Endothelial cell of umbilical vein (primary cell): Measurements from ENCODE around the gene SMG1. TPM values are rescaled to one million over a fixed set of nuclear protein-coding genes. Genes with fewer than 3 reads are reported as not detected.
A peak's percentile ranks its signal among the peaks of the same experiment; 100 is the strongest.
"Not testable (repeated sequence)": the region's sequence is repeated elsewhere in the genome, so short reads cannot be mapped to it uniquely, and the experiment has no call there.

Experiments
- BruUV-seq: library from RNA; stranded (reverse); fragments of 400-500 nt; replicated peaks from 2 replicates; lab custom pipeline; 2021; lab: Mats Ljungman, UMichigan
- CTCF ChIA-PET: fragments of 300-600, 350-600 bp; sonication (Branson Sonifier 250); formaldehyde crosslinking; loops from one replicate; lab custom pipeline; 2021; ENCODE audit warnings: antibody characterized with exemption, inconsistent platforms; lab: Charles Lee
- POLR2A ChIA-PET: fragments of 300-600, 350-600 bp; sonication (Branson Sonifier 250); formaldehyde crosslinking; loops from one replicate; lab custom pipeline; 2021; ENCODE audit warnings: antibody characterized with exemption, inconsistent platforms; lab: Charles Lee
- DNase-seq: peaks from one replicate; pipeline ENCODE4 v3.0.0-alpha.2; 2011; ENCODE audit warnings: low read depth, low spot score
- FAIRE-seq: peaks from 2 replicates; lab custom pipeline; 2011; peaks lifted over from hg19 to GRCh38; lab: Jason Lieb, UNC
- H2AFZ ChIP-seq: 2 replicates; pipeline ENCODE4 v1.6.0; 2012; ENCODE audit warnings: low read depth, low read length, control low read depth, inconsistent platforms
- H3K27ac ChIP-seq: 2 replicates; pipeline ENCODE4 v1.5.1; 2011; ENCODE audit warnings: low read depth, mild to moderate bottlenecking, control low read depth, low read length, moderate library complexity; ENCODE audit not compliant: insufficient read depth
- H3K27me3 ChIP-seq, 2 experiments: 2 replicates each; pipeline versions ENCODE4 v1.6.0 to v1.6.1; 2011; ENCODE audit warnings: low read length in 2 of 2, mixed read lengths in 1 of 2; ENCODE audit not compliant: control insufficient read depth in 2 of 2, insufficient read depth in 2 of 2
- H3K36me3 ChIP-seq, 2 experiments: 2 replicates in 1 of 2; 3 replicates in 1 of 2; pipeline ENCODE4 v1.5.1; 2011; ENCODE audit warnings: low read length in 2 of 2, mild to moderate bottlenecking in 1 of 2, moderate library complexity in 1 of 2; ENCODE audit not compliant: control insufficient read depth in 2 of 2, insufficient read depth in 2 of 2; ENCODE audit errors: extremely low read depth in 1 of 2
- H3K4me1 ChIP-seq: 3 replicates; pipeline ENCODE4 v1.5.1; 2011; ENCODE audit warnings: mild to moderate bottlenecking, low read length; ENCODE audit not compliant: control insufficient read depth, insufficient read depth; ENCODE audit errors: extremely low read depth
- H3K4me2 ChIP-seq: 2 replicates; pipeline ENCODE4 v1.6.1; 2011; ENCODE audit warnings: low read length, control low read depth, mixed read lengths; ENCODE audit not compliant: insufficient read depth
- H3K4me3 ChIP-seq, 3 experiments: fragments of 200-600 bp in 1 of 3; sonication (generic), shearing (Covaris generic) in 1 of 3; replicated peaks in 1 of 3; 2 replicates each; pipeline ENCODE4 v1.5.1; 2011 to 2016; ENCODE audit warnings: control low read depth in 3 of 3, low read length in 3 of 3, mild to moderate bottlenecking in 2 of 3, inconsistent platforms in 1 of 3, low read depth in 1 of 3, moderate library complexity in 1 of 3; ENCODE audit not compliant: insufficient read depth in 1 of 3
- H3K79me2 ChIP-seq: 2 replicates; pipeline ENCODE4 v1.6.0; 2012; ENCODE audit warnings: low read length, inconsistent platforms; ENCODE audit not compliant: control insufficient read depth, insufficient read depth
- H3K9ac ChIP-seq: replicated peaks from 2 replicates; pipeline ENCODE3; 2011; ENCODE audit warnings: low read length, control low read depth; ENCODE audit not compliant: insufficient read depth; ENCODE audit errors: extremely low read depth
- H3K9me1 ChIP-seq: replicated peaks from 3 replicates; pipeline ENCODE4 v1.6.0; 2011; ENCODE audit warnings: mild to moderate bottlenecking, low read length; ENCODE audit not compliant: control insufficient read depth, insufficient read depth; ENCODE audit errors: extremely low read depth
- H3K9me3 ChIP-seq: replicated peaks from 2 replicates; pipeline ENCODE4 v1.5.1; 2012; ENCODE audit warnings: low read length, inconsistent platforms; ENCODE audit not compliant: control insufficient read depth, insufficient read depth
- H4K20me1 ChIP-seq: replicated peaks from 2 replicates; pipeline ENCODE3; 2011; ENCODE audit warnings: mild to moderate bottlenecking, low read length; ENCODE audit not compliant: control insufficient read depth, insufficient read depth; ENCODE audit errors: extremely low read depth
- dilution Hi-C: fragments of 300-500 bp; cut with MboI; formaldehyde crosslinking; loops from one replicate; pipeline ENCODE4 v1.15.0; 2019; ENCODE audit warnings: low sequenced_read_pairs; ENCODE audit not compliant: extremely low pct_ligation_motif_present
- intact Hi-C: fragments of 100-400 bp; cut with micrococcal nuclease; formaldehyde crosslinking; loops from one replicate; pipeline ENCODE4 v1.10.0; 2022
- polyA plus RNA-seq, 4 experiments: library from polyadenylated mRNA; depleted of rRNA in 3 of 4; stranded (reverse) in 3 of 4; unstranded in 1 of 4; fragments of >200 nt; gene quantifications; 2 replicates each; pipeline versions ENCODE4 v1.2.1 to v1.2.3, GENCODE V29; 2011 to 2012; ENCODE audit warnings: missing spikeins in 1 of 4
- total RNA-seq: library from RNA; stranded (reverse); gene quantifications from 2 replicates; pipeline ENCODE4 v1.2.3, GENCODE V29; 2021

The SMG1 gene
- total and polyA plus RNA-seq, 2 donors (not counting 3 experiments of a cell fraction or from before 2014, with no cell fraction given): 14.0 to 90.8 TPM

- H3K27ac ChIP-seq: peak overlapping the region; percentile 65
- H3K9me1 ChIP-seq, H4K20me1 ChIP-seq, CTCF ChIA-PET, intact Hi-C loops, H3K9ac ChIP-seq, POLR2A ChIA-PET, FAIRE-seq, H2AFZ ChIP-seq, H3K4me2 ChIP-seq, H3K9me3 ChIP-seq, H3K4me3 ChIP-seq, H3K79me2 ChIP-seq, H3K36me3 ChIP-seq, H3K27me3 ChIP-seq, BruUV-seq, dilution Hi-C loops: not testable (repeated sequence)
- H3K4me1 ChIP-seq: peaks cover 11% of the 10 kb centered on the region
- peak; percentile 80 for DNase-seq
Observed at GRCh38 chr16:18869043-18869771, 57.0 kb downstream of the SMG1 start.

- H3K9ac ChIP-seq, POLR2A ChIA-PET, H4K20me1 ChIP-seq, BruUV-seq, H3K4me2 ChIP-seq, H3K9me3 ChIP-seq, H2AFZ ChIP-seq, H3K27me3 ChIP-seq, dilution Hi-C loops, H3K9me1 ChIP-seq, H3K36me3 ChIP-seq, FAIRE-seq, intact Hi-C loops, H3K4me3 ChIP-seq, H3K79me2 ChIP-seq: not testable (repeated sequence)
- peaks cover 11% of the 10 kb centered on the region for H3K4me1 ChIP-seq
- H3K27ac ChIP-seq: peak overlapping the region; percentile 57
- CTCF ChIA-PET: interaction anchor here (0.7 kb wide), 1 partner anchor 65 kb away, joined by 3 read pairs; the partner anchor contains the start of gene ARL6IP1
- peak; percentile 71 for DNase-seq
Observed at GRCh38 chr16:18866277-18866823, 59.9 kb downstream of the SMG1 start.

- POLR2A ChIA-PET, H3K9ac ChIP-seq, H3K9me1 ChIP-seq, H3K36me3 ChIP-seq, H3K27ac ChIP-seq, dilution Hi-C loops, H3K4me3 ChIP-seq, H3K79me2 ChIP-seq, intact Hi-C loops, H4K20me1 ChIP-seq, H3K27me3 ChIP-seq, FAIRE-seq, H3K9me3 ChIP-seq, CTCF ChIA-PET, H3K4me2 ChIP-seq, DNase-seq, H2AFZ ChIP-seq, BruUV-seq, H3K4me1 ChIP-seq: not testable (repeated sequence)
Observed at GRCh38 chr16:18862891-18863290, 63.3 kb downstream of the SMG1 start.
